ENCODE data around the gene FAF1.
"Not testable (repeated sequence)": the region's sequence is repeated elsewhere in the genome, so short reads cannot be mapped to it uniquely, and the experiment has no call there.

Gene FAF1

DNA sequence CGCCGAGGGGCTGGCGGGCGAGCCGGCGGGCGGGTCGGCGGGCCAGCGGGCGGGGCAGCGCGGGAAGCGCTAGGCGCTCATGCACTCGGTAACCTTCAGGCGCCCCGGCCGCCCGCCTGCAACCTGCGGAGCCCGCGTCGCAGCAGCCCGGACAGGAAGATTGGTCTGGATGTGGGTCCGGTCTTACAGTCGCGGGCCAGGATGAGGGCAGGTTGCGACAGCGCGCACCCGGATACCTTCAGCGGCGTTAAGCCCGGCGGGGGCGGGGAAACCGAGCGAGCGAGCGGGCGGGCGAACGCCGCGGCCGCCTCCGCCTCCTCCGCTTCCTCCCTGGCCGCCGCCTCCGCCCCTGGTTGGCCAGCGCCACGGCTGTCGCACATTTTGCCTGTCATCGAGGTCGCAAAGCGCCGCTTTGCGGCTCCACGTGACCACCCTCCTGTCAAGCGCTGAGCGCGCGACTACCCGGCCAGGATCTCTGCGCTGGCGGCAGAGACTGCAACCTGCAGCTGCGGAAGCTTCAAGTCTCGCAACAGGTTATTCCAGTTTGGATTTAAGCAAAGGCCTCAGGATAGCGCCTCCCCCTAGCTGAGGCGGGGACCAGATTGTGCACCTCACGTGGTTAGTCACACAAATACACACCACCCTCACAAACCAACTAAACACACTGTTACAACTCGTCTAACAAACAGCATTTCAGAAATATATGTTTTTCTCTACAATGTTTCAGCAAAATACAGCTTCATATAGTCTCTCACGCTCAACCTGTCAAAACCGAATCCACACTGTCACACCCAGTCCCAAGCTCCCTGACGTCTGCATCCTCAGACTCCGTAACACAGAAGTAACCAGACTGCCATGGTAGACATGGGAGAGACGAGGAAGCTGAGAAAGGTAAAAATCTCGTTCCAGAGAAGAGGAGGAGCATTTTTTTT lies at the start of gene FAF1:
Gene FAF1 (minus strand): TSS at position 355 of the 932 bp plus-strand sequence. CDS start 456 bp downstream, outside the sequence.
- ATAC-seq (peak; percentile 87), DNase-seq (peak; percentile 95)
- Mint-ChIP-seq H3K9me3 (no peaks in the 10 kb centered on the region), H3K27ac (peak within 1 kb of the TSS; percentile 97), H3K27me3 (peaks cover 2% of the 10 kb centered on the region), H3K4me3 (peak within 1 kb of the TSS; percentile 90), H3K36me3 (ENCODE audit: low read depth) (peaks cover 5% of the 10 kb centered on the region), H3K4me1 (peaks cover 22% of the 10 kb centered on the region)

DNA sequence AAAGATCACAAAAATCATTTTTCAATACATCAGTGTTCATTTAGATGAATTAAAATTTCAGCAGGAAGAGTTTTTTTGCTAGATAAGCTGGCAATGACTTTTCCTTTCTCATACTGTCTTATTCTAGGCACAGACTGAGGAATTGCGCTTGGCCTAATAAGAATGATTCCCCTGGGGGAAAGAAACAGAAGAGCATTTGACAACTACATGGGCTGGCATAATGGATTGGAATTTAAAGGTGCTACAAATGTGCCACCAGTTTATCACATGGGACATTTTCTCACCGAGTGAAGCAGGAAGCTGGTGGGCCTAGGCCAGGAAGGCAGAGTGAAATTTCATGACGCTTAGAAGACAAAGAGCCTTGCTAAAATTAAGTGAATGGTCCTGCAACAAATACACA lies 49.3 kb upstream of the FAF1 start:
- Mint-ChIP-seq H3K4me1 (no peaks in the 10 kb centered on the region), H3K27ac (no peak overlapping the region), H3K4me3 (no peak overlapping the region), H3K36me3 (ENCODE audit: low read depth) (no peaks in the 10 kb centered on the region), H3K27me3 (peaks cover under 1% of the 10 kb centered on the region), H3K9me3 (peaks cover 5% of the 10 kb centered on the region)
- ATAC-seq (no peak), DNase-seq (no peak)

DNA sequence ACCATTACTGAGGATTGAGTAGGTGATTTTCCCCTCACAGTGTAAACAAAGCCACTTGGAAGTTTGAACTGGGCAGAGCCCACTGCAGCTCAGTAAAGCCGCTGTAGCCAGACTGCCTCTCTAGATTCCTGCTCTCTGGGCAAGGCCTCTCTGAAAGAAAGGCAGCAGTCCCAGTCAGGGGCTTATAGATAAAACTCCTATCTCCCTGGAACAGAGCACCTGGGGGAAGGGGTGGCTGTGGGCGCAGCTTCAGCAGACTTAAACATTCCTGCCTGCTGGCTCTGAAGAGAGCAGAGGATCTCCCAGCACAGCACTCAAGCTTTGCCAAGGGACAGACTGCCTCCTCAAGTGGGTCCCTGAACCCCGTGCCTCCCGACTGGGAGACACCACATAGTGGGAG lies 45.5 kb upstream of the FAF1 start:
- not testable (repeated sequence) for H3K9me3 Mint-ChIP-seq; H3K4me3 Mint-ChIP-seq; H3K27ac Mint-ChIP-seq; ATAC-seq; H3K4me1 Mint-ChIP-seq; H3K27me3 Mint-ChIP-seq; DNase-seq; H3K36me3 Mint-ChIP-seq (ENCODE audit: low read depth)

GRCh38 chr1:51002516-51002915 lies 42.4 kb upstream of the FAF1 start:
- H3K9me3 Mint-ChIP-seq, result peaks cover 3% of the 10 kb centered on the region
- no peaks in the 10 kb centered on the region for H3K36me3 Mint-ChIP-seq (ENCODE audit: low read depth)
- H3K27me3 Mint-ChIP-seq, result no peaks in the 10 kb centered on the region
- no peak overlapping the region for H3K4me3 Mint-ChIP-seq
- H3K4me1 Mint-ChIP-seq, result peaks cover 2% of the 10 kb centered on the region
- DNase-seq, result no peak
- H3K27ac Mint-ChIP-seq, result no peak overlapping the region
- no peak for ATAC-seq

DNA sequence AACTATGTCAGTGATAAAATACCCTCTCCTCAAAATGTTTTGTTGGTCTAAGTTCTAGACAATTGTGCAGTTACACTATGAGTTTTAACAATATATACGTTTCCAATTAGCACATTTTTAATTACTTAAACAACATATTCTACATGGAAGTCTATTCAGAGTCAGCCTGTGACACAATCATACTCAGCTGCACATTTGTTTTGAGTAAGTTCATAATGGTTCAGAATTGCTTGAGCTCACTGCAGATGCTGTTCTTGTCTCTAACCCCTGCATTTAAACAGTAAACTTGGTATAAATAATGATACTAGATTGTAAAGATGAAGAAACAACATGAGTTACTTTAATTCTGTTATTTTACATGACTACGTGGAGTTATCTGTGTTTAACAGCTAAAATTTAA lies 40.6 kb upstream of the FAF1 start:
- Mint-ChIP-seq H3K27ac (no peak overlapping the region), H3K4me1 (peaks cover 2% of the 10 kb centered on the region), H3K4me3 (no peak overlapping the region), H3K27me3 (no peaks in the 10 kb centered on the region), H3K36me3 (ENCODE audit: low read depth) (no peaks in the 10 kb centered on the region), H3K9me3 (no peaks in the 10 kb centered on the region)
- DNase-seq (no peak), ATAC-seq (no peak)

GRCh38 chr1:51000160-51000559 lies 40.1 kb upstream of the FAF1 start:
- Mint-ChIP-seq H3K27ac (no peak overlapping the region), H3K36me3 (ENCODE audit: low read depth) (no peaks in the 10 kb centered on the region), H3K4me3 (no peak overlapping the region), H3K9me3 (no peaks in the 10 kb centered on the region), H3K4me1 (peaks cover 2% of the 10 kb centered on the region), H3K27me3 (no peaks in the 10 kb centered on the region)
- ATAC-seq (no peak), DNase-seq (no peak)

DNA sequence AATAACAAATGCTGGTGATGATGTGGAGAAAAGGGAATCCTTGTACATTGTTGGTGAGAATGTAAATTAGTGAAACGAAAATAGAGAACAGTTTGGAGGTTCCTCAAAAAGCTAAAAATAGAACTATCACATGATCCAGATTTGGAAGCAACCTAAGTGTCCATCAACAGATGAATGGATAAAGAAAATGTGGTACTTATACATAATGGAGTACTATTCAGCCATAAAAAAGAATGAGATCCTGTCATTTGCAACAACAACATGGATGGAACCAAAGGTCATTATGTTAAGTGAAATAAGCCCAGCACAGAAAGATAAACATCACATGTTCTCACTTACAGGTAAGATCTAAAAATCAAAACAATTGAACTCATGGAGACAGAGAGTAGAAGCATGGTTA lies 39.3 kb upstream of the FAF1 start:
- not testable (repeated sequence) for H3K4me3 Mint-ChIP-seq, H3K27ac Mint-ChIP-seq, H3K9me3 Mint-ChIP-seq

GRCh38 chr1:50996083-50996482 lies 36.0 kb upstream of the FAF1 start:
- H3K36me3 Mint-ChIP-seq (ENCODE audit: low read depth), result no peaks in the 10 kb centered on the region
- H3K4me1 Mint-ChIP-seq, result peaks cover 2% of the 10 kb centered on the region
- DNase-seq (no peak), ATAC-seq (no peak)
- H3K9me3 Mint-ChIP-seq, result no peaks in the 10 kb centered on the region
- H3K4me3 Mint-ChIP-seq, result no peak overlapping the region
- H3K27ac Mint-ChIP-seq, result no peak overlapping the region
- no peaks in the 10 kb centered on the region for H3K27me3 Mint-ChIP-seq

More for the DNA sequence above, 39.3 kb upstream of the FAF1 start:
- not testable (repeated sequence) for DNase-seq; ATAC-seq; H3K36me3 Mint-ChIP-seq (ENCODE audit: low read depth); H3K27me3 Mint-ChIP-seq; H3K4me1 Mint-ChIP-seq

GRCh38 chr1:50995651-50996050 lies 35.6 kb upstream of the FAF1 start:
- H3K36me3 Mint-ChIP-seq (ENCODE audit: low read depth), result no peaks in the 10 kb centered on the region
- no peak overlapping the region for H3K27ac Mint-ChIP-seq
- DNase-seq, result no peak

DNA sequence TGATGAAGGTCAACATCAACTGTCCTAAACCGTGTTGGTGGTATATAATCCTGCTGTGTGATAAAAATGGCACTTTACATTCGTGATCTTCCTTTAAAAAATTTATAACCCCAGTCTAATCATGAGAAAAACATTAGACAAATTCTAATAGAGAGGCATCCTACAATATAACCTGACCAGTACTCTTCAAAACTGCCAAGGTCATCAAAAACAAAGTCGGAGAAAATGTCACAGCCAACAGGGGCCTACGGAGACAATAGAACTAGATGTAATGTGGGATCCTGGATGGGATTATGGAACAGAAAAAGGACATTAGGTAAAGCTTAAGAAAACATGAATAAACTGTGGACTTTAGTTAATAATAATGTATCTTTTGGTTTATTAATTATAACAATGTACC lies 34.9 kb upstream of the FAF1 start:
- H3K27ac Mint-ChIP-seq, result no peak overlapping the region
- ATAC-seq, result no peak
- no peaks in the 10 kb centered on the region for H3K36me3 Mint-ChIP-seq (ENCODE audit: low read depth)
- no peaks in the 10 kb centered on the region for H3K9me3 Mint-ChIP-seq
- DNase-seq, result no peak
- H3K4me3 Mint-ChIP-seq, result no peak overlapping the region
- no peaks in the 10 kb centered on the region for H3K27me3 Mint-ChIP-seq
- H3K4me1 Mint-ChIP-seq, result no peaks in the 10 kb centered on the region

More at GRCh38 chr1:50995651-50996050, 35.6 kb upstream of the FAF1 start:
- Mint-ChIP-seq H3K4me1 (peaks cover 2% of the 10 kb centered on the region), H3K9me3 (no peaks in the 10 kb centered on the region), H3K27me3 (no peaks in the 10 kb centered on the region), H3K4me3 (no peak overlapping the region)
- ATAC-seq, result no peak

- DNase-seq (no peak), ATAC-seq (no peak)
- no peaks in the 10 kb centered on the region for H3K36me3 Mint-ChIP-seq (ENCODE audit: low read depth)
- no peaks in the 10 kb centered on the region for H3K9me3 Mint-ChIP-seq
- no peaks in the 10 kb centered on the region for H3K27me3 Mint-ChIP-seq
- no peak overlapping the region for H3K27ac Mint-ChIP-seq
- no peak overlapping the region for H3K4me3 Mint-ChIP-seq
- H3K4me1 Mint-ChIP-seq, result no peaks in the 10 kb centered on the region
Measured at GRCh38 chr1:50993645-50994044, 33.6 kb upstream of the FAF1 start.

DNA sequence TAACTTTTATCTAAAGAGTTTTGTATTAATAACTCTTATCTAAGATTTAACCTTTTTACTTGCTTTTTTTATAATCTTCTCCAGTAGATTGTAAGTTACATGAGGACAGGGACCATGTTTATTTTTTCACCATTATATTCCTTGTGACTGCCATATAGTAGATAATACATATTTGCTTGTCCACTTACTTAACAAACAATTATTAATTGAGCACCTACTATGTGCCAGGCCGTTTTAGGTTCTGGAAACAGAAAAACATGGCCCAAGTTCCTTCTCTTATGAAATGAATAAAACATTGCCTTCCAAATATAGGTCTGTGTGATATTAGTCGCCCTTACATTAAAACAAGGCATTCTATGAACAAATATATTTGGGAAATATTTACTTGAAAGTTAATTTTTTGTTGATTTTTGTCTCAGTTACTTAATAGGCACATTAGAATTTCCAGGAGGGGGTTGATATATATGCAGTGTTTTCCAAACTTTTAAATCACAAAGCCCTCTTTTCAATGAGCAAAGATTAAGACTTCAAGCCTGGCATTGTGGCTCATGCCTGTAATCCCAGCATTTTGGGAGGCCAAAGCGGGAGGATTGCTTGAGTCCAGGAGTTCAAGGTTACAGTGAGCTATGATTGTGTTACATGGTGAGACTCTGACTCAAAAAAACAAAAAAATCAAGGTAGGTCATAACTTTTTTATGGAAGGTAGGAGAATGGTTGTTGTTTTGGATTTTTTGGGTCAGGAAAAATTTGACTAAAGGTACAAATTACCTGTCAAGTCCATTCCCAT lies 32.7 kb upstream of the FAF1 start:
- no peak overlapping the region for H3K4me3 Mint-ChIP-seq
- H3K9me3 Mint-ChIP-seq, result no peaks in the 10 kb centered on the region
- H3K27me3 Mint-ChIP-seq, result peaks cover 2% of the 10 kb centered on the region
- ATAC-seq (no peak), DNase-seq (no peak)
- no peaks in the 10 kb centered on the region for H3K4me1 Mint-ChIP-seq
- no peak overlapping the region for H3K27ac Mint-ChIP-seq
- H3K36me3 Mint-ChIP-seq (ENCODE audit: low read depth), result no peaks in the 10 kb centered on the region

DNA sequence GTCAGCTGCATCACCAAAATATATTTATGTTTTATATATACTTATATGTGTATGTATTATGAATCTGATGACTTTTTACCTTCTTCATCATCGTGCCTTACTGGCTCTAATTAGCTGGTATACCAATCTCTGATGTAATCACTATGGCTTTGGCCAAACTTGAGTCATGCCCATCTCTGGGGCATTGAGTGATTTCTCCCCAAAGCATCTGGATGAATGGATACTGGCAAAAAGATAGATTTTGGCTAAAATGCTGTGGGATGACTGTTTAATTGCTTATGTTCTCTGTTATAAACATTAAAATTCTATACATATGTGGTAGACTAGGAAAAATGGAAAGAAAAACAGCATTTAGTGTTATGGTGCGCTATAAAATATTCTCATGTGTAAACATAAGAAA lies 29.6 kb upstream of the FAF1 start:
- Mint-ChIP-seq H3K4me1 (no peaks in the 10 kb centered on the region), H3K27me3 (peaks cover 8% of the 10 kb centered on the region), H3K9me3 (no peaks in the 10 kb centered on the region), H3K27ac (no peak overlapping the region), H3K4me3 (no peak overlapping the region), H3K36me3 (ENCODE audit: low read depth) (no peaks in the 10 kb centered on the region)
- ATAC-seq, result no peak
- DNase-seq, result no peak

DNA sequence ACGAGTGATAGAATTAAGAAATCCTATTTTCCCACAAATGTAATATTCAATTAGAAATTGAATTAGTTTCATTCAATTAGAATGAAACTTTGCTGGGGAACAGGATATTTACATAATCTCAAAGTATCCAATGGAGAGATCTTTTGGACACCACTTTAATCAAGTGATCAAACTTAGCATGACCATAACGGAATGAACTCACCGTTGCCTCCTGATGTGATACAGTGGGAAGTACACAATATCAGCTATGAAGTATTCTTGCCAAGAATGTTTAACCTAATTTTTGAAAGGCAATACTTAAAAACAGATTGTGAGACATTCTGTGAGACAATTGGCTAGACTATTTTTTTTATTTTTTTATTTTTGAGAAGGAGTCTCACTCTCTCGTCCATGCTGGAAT lies 26.6 kb upstream of the FAF1 start:
- no peak overlapping the region for H3K27ac Mint-ChIP-seq
- ATAC-seq (no peak), DNase-seq (no peak)
- H3K4me3 Mint-ChIP-seq, result no peak overlapping the region
- H3K4me1 Mint-ChIP-seq, result no peaks in the 10 kb centered on the region
- no peaks in the 10 kb centered on the region for H3K36me3 Mint-ChIP-seq (ENCODE audit: low read depth)
- H3K27me3 Mint-ChIP-seq, result peaks cover 12% of the 10 kb centered on the region
- no peaks in the 10 kb centered on the region for H3K9me3 Mint-ChIP-seq

- peaks cover 12% of the 10 kb centered on the region for H3K27me3 Mint-ChIP-seq
Measured at GRCh38 chr1:50985094-50985493, 25.0 kb upstream of the FAF1 start.

More at GRCh38 chr1:50985094-50985493, 25.0 kb upstream of the FAF1 start:
- no peak overlapping the region for H3K4me3 Mint-ChIP-seq
- no peaks in the 10 kb centered on the region for H3K9me3 Mint-ChIP-seq
- ATAC-seq, result no peak
- H3K27ac Mint-ChIP-seq, result no peak overlapping the region
- no peaks in the 10 kb centered on the region for H3K4me1 Mint-ChIP-seq
- H3K36me3 Mint-ChIP-seq (ENCODE audit: low read depth), result no peaks in the 10 kb centered on the region
- DNase-seq, result no peak

Data from activated naive CD8-positive, alpha-beta T cell treated with anti-CD3 and anti-CD28 coated beads, Interleukin-2, amount 50 U/mL, for 24 hours (primary cell).